Endothelial cell of umbilical vein (primary cell): ENCODE data around the gene NCR2. TPM values are rescaled to one million over a fixed set of nuclear protein-coding genes. Genes with fewer than 3 reads are reported as not detected.

Source experiments
- BruUV-seq: library from RNA; stranded (reverse); fragments of 400-500 nt; replicated peaks from 2 replicates; lab custom pipeline; 2021; lab: Mats Ljungman, UMichigan
- CTCF ChIA-PET: fragments of 300-600, 350-600 bp; sonication (Branson Sonifier 250); formaldehyde crosslinking; loops from one replicate; lab custom pipeline; 2021; ENCODE audit warnings: antibody characterized with exemption, inconsistent platforms; lab: Charles Lee
- POLR2A ChIA-PET: fragments of 300-600, 350-600 bp; sonication (Branson Sonifier 250); formaldehyde crosslinking; loops from one replicate; lab custom pipeline; 2021; ENCODE audit warnings: antibody characterized with exemption, inconsistent platforms; lab: Charles Lee
- DNase-seq: peaks from one replicate; pipeline ENCODE4 v3.0.0-alpha.2; 2011; ENCODE audit warnings: low read depth, low spot score
- FAIRE-seq: peaks from 2 replicates; lab custom pipeline; 2011; peaks lifted over from hg19 to GRCh38; lab: Jason Lieb, UNC
- H2AFZ ChIP-seq: 2 replicates; pipeline ENCODE4 v1.6.0; 2012; ENCODE audit warnings: low read depth, low read length, control low read depth, inconsistent platforms
- H3K27ac ChIP-seq: 2 replicates; pipeline ENCODE4 v1.5.1; 2011; ENCODE audit warnings: low read depth, mild to moderate bottlenecking, control low read depth, low read length, moderate library complexity; ENCODE audit not compliant: insufficient read depth
- H3K27me3 ChIP-seq, 2 experiments: 2 replicates each; pipeline versions ENCODE4 v1.6.0 to v1.6.1; 2011; ENCODE audit warnings: low read length in 2 of 2, mixed read lengths in 1 of 2; ENCODE audit not compliant: control insufficient read depth in 2 of 2, insufficient read depth in 2 of 2
- H3K36me3 ChIP-seq, 2 experiments: 2 replicates in 1 of 2; 3 replicates in 1 of 2; pipeline ENCODE4 v1.5.1; 2011; ENCODE audit warnings: low read length in 2 of 2, mild to moderate bottlenecking in 1 of 2, moderate library complexity in 1 of 2; ENCODE audit not compliant: control insufficient read depth in 2 of 2, insufficient read depth in 2 of 2; ENCODE audit errors: extremely low read depth in 1 of 2
- H3K4me1 ChIP-seq: 3 replicates; pipeline ENCODE4 v1.5.1; 2011; ENCODE audit warnings: mild to moderate bottlenecking, low read length; ENCODE audit not compliant: control insufficient read depth, insufficient read depth; ENCODE audit errors: extremely low read depth
- H3K4me2 ChIP-seq: 2 replicates; pipeline ENCODE4 v1.6.1; 2011; ENCODE audit warnings: low read length, control low read depth, mixed read lengths; ENCODE audit not compliant: insufficient read depth
- H3K4me3 ChIP-seq, 3 experiments: fragments of 200-600 bp in 1 of 3; sonication (generic), shearing (Covaris generic) in 1 of 3; replicated peaks in 1 of 3; 2 replicates each; pipeline ENCODE4 v1.5.1; 2011 to 2016; ENCODE audit warnings: control low read depth in 3 of 3, low read length in 3 of 3, mild to moderate bottlenecking in 2 of 3, inconsistent platforms in 1 of 3, low read depth in 1 of 3, moderate library complexity in 1 of 3; ENCODE audit not compliant: insufficient read depth in 1 of 3
- H3K79me2 ChIP-seq: 2 replicates; pipeline ENCODE4 v1.6.0; 2012; ENCODE audit warnings: low read length, inconsistent platforms; ENCODE audit not compliant: control insufficient read depth, insufficient read depth
- H3K9ac ChIP-seq: replicated peaks from 2 replicates; pipeline ENCODE3; 2011; ENCODE audit warnings: low read length, control low read depth; ENCODE audit not compliant: insufficient read depth; ENCODE audit errors: extremely low read depth
- H3K9me1 ChIP-seq: replicated peaks from 3 replicates; pipeline ENCODE4 v1.6.0; 2011; ENCODE audit warnings: mild to moderate bottlenecking, low read length; ENCODE audit not compliant: control insufficient read depth, insufficient read depth; ENCODE audit errors: extremely low read depth
- H3K9me3 ChIP-seq: replicated peaks from 2 replicates; pipeline ENCODE4 v1.5.1; 2012; ENCODE audit warnings: low read length, inconsistent platforms; ENCODE audit not compliant: control insufficient read depth, insufficient read depth
- H4K20me1 ChIP-seq: replicated peaks from 2 replicates; pipeline ENCODE3; 2011; ENCODE audit warnings: mild to moderate bottlenecking, low read length; ENCODE audit not compliant: control insufficient read depth, insufficient read depth; ENCODE audit errors: extremely low read depth
- EZH2 ChIP-seq: IDR thresholded peaks from 2 replicates; pipeline ENCODE4 v1.6.1; 2012; ENCODE audit warnings: borderline replicate concordance, low read depth, mild to moderate bottlenecking, moderate library complexity, low read length, inconsistent platforms; ENCODE audit not compliant: severe bottlenecking
- JUN ChIP-seq: IDR thresholded peaks from 2 replicates; pipeline ENCODE4 v1.6.1; 2011; ENCODE audit warnings: borderline replicate concordance, low read depth; ENCODE audit not compliant: insufficient read length, insufficient read depth
- MAX ChIP-seq: IDR thresholded peaks from 2 replicates; pipeline ENCODE4 v1.6.1; 2011; ENCODE audit not compliant: insufficient read depth, insufficient read length
- MYC ChIP-seq: IDR thresholded peaks from one replicate; pipeline ENCODE4 v1.6.1; 2011; ENCODE audit warnings: mild to moderate bottlenecking, low read depth, low read length
- POLR2A ChIP-seq: IDR thresholded peaks from 2 replicates; pipeline ENCODE4 v1.6.1; 2012; ENCODE audit warnings: low read depth, mild to moderate bottlenecking, control low read depth, low read length
- dilution Hi-C: fragments of 300-500 bp; cut with MboI; formaldehyde crosslinking; loops from one replicate; pipeline ENCODE4 v1.15.0; 2019; ENCODE audit warnings: low sequenced_read_pairs; ENCODE audit not compliant: extremely low pct_ligation_motif_present
- intact Hi-C: fragments of 100-400 bp; cut with micrococcal nuclease; formaldehyde crosslinking; loops from one replicate; pipeline ENCODE4 v1.10.0; 2022
- polyA plus RNA-seq, 4 experiments: library from polyadenylated mRNA; depleted of rRNA in 3 of 4; stranded (reverse) in 3 of 4; unstranded in 1 of 4; fragments of >200 nt; gene quantifications; 2 replicates each; pipeline versions ENCODE4 v1.2.1 to v1.2.3, GENCODE V29; 2011 to 2012; ENCODE audit warnings: missing spikeins in 1 of 4
- total RNA-seq: library from RNA; stranded (reverse); gene quantifications from 2 replicates; pipeline ENCODE4 v1.2.3, GENCODE V29; 2021

NCR2 gene
- total and polyA plus RNA-seq, 2 donors (not counting 3 experiments of a cell fraction or from before 2014, with no cell fraction given): not detected

GRCh38 chr6:41371992-41372831, 36.8 kb downstream of the NCR2 start:
- no TSS peak for BruUV-seq
- dilution Hi-C loops (no loop called here), intact Hi-C loops (no loop called here)
- no peaks in the 10 kb centered on the region for H3K9me1 ChIP-seq
- H3K4me2 ChIP-seq: no peak overlapping the region
- no peak overlapping the region for H3K27ac ChIP-seq
- no peak overlapping the region for H3K4me3 ChIP-seq
- TF ChIP-seq EZH2: peak; percentile 65
- TF ChIP-seq MAX: no peak
- TF ChIP-seq POLR2A: no peak
- TF ChIP-seq MYC: no peak
- TF ChIP-seq JUN: no peak
- ChIA-PET POLR2A (no interaction called here), CTCF (interaction anchor here (0.9 to 3.3 kb wide), 6 partner anchors 216 to 313 kb away, joined by 3 to 17 read pairs (median 4); no protein-coding TSS in a partner anchor)
- FAIRE-seq: no peak
- H3K9ac ChIP-seq: no peak overlapping the region
- peaks cover 3% of the 10 kb centered on the region for H3K4me1 ChIP-seq
- no peaks in the 10 kb centered on the region for H3K36me3 ChIP-seq
- DNase-seq: no peak
- H4K20me1 ChIP-seq: no peaks in the 10 kb centered on the region
- no peaks in the 10 kb centered on the region for H3K79me2 ChIP-seq
- H3K27me3 ChIP-seq: peaks cover 65 to 68% of the 10 kb centered on the region in 2 experiments
- H2AFZ ChIP-seq: no peak overlapping the region
- no peaks in the 10 kb centered on the region for H3K9me3 ChIP-seq
